CD4-positive, alpha-beta T cell (primary cell): ENCODE data around the gene UNC13B. TPM values are rescaled to one million over a fixed set of nuclear protein-coding genes. Genes with fewer than 3 reads are reported as not detected.

Source experiments
- ATAC-seq: fragments of 200-7000 bp; cut with Tn5 transposase; one replicate; pipeline ENCODE4 v1.10.0; 2022; ENCODE audit warnings: mild to moderate bottlenecking; ENCODE audit not compliant: poor library complexity
- CTCF ChIA-PET: fragments of 350-600 bp; sonication (Branson Sonifier 250); formaldehyde crosslinking; loops from one replicate; lab custom pipeline; 2021; ENCODE audit warnings: antibody characterized with exemption, inconsistent platforms; lab: Charles Lee
- POLR2A ChIA-PET: fragments of 350-600 bp; sonication (Branson Sonifier 250); formaldehyde crosslinking; loops from one replicate; lab custom pipeline; 2021; ENCODE audit warnings: antibody characterized with exemption, inconsistent platforms; lab: Charles Lee
- DNase-seq, 14 experiments: peaks; one replicate each; pipeline ENCODE4 v3.0.0-alpha.2; 2013 to 2020; ENCODE audit warnings: mixed read lengths in 2 of 14
- H3K27ac ChIP-seq, 2 donors: one replicate each; pipeline versions ENCODE4 v1.5.1 to v1.7.0; 2013; ENCODE audit warnings: low read length in 2 of 2, low read depth in 1 of 2, mild to moderate bottlenecking in 1 of 2
- H3K27me3 ChIP-seq, 2 experiments: 1 replicate in 1 of 2; 2 replicates in 1 of 2; pipeline versions ENCODE4 v1.6.1 to v1.7.0; 2013; ENCODE audit warnings: low read length in 2 of 2, control low read depth in 1 of 2, mild to moderate bottlenecking in 1 of 2, moderate library complexity in 1 of 2; ENCODE audit not compliant: insufficient read depth in 2 of 2, control insufficient read depth in 1 of 2
- H3K36me3 ChIP-seq: one replicate; pipeline ENCODE4 v1.6.1; 2013; ENCODE audit warnings: low read length, control low read depth; ENCODE audit not compliant: insufficient read depth
- H3K4me1 ChIP-seq: one replicate; pipeline ENCODE4 v1.6.1; 2013; ENCODE audit warnings: low read length, control low read depth; ENCODE audit not compliant: insufficient read depth
- H3K4me3 ChIP-seq: one replicate; pipeline ENCODE4 v1.5.1; 2013; ENCODE audit warnings: mild to moderate bottlenecking, low read length, moderate library complexity
- H3K9me3 ChIP-seq, 2 experiments: 1 replicate in 1 of 2; 2 replicates in 1 of 2; pipeline versions ENCODE4 v1.6.1 to v1.7.0; 2013; ENCODE audit warnings: low read length in 2 of 2, mild to moderate bottlenecking in 2 of 2, control low read depth in 1 of 2, moderate library complexity in 1 of 2; ENCODE audit not compliant: control insufficient read depth in 1 of 2, insufficient read depth in 1 of 2
- H3K27ac Mint-ChIP-seq: one replicate; pipeline ENCODE4 v1.8.0; 2020; ENCODE audit warnings: mixed read lengths
- H3K27me3 Mint-ChIP-seq: one replicate; pipeline ENCODE4 v1.8.0; 2021; ENCODE audit warnings: mixed read lengths
- H3K36me3 Mint-ChIP-seq: one replicate; pipeline ENCODE4 v1.8.0; 2021; ENCODE audit warnings: low read depth, mixed read lengths
- H3K4me1 Mint-ChIP-seq: one replicate; pipeline ENCODE4 v1.8.0; 2021; ENCODE audit warnings: low read depth, mixed read lengths
- H3K4me3 Mint-ChIP-seq: one replicate; pipeline ENCODE4 v1.8.0; 2020; ENCODE audit warnings: mild to moderate bottlenecking, mixed read lengths
- H3K9me3 Mint-ChIP-seq: one replicate; pipeline ENCODE4 v1.8.0; 2020; ENCODE audit warnings: mixed read lengths
- intact Hi-C, 2 experiments: fragments of 100-400 bp; cut with DNase I in 1 of 2; cut with micrococcal nuclease in 1 of 2; formaldehyde crosslinking; loops; one replicate each; pipeline versions ENCODE4 v1.15.1 to v1.9.0; 2023 to 2025; cut with DNase I, micrococcal nuclease
- total RNA-seq, 174 experiments: library from RNA in 2 of 174; stranded (reverse) in 2 of 174; gene quantifications; one replicate each; pipeline ENCODE4 v1.2.3 and lab custom pipeline; 2021 to 2026
- TF ChIP-seq, protein P1 (sequence below): fragments of 200-600 bp; IDR thresholded peaks from one replicate; pipeline ENCODE4 v1.8.0; 2022; ENCODE audit warnings: antibody characterized with exemption, mild to moderate bottlenecking

UNC13B gene
- total RNA-seq, 2 experiments from 2014 or later: 0.38 to 0.84 TPM

DNA sequence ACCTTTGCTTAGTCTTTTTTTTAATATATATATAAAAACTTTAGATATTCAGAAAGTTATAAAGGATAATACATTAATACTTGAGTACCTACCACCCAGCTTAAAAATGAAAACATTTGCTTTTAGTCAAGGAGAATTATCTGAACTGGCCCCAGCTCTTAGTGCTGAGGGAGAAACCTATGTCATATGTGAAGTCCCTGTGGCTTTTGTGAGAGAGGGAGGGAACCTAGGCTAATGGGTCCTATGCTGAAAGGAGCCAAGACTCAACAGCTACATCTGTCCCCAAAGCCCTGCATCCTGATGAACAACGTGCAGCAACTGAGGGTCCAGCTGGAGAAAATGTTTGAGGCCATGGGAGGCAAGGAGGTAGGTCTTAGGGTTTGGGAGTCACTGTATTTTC is 236.1 kb downstream of the UNC13B start:
- no peaks in the 10 kb centered on the region for H3K36me3 Mint-ChIP-seq
- H3K4me3 Mint-ChIP-seq: no peak overlapping the region
- Histone ChIP-seq H3K4me3 (no peak overlapping the region), H3K4me1 (no peaks in the 10 kb centered on the region), H3K36me3 (no peaks in the 10 kb centered on the region), H3K27me3 (no peaks in the 10 kb centered on the region), H3K9me3 (no peaks in the 10 kb centered on the region), H3K27ac (no peak overlapping the region)
- no peak overlapping the region for H3K27ac Mint-ChIP-seq
- H3K27me3 Mint-ChIP-seq: no peaks in the 10 kb centered on the region
- CTCF ChIA-PET: interaction anchor here (0.7 kb wide), 1 partner anchor 41 kb away, joined by 3 read pairs; no protein-coding TSS in a partner anchor
- DNase-seq: no peak
- H3K9me3 Mint-ChIP-seq: no peaks in the 10 kb centered on the region
- TF ChIP-seq, protein P1, sequence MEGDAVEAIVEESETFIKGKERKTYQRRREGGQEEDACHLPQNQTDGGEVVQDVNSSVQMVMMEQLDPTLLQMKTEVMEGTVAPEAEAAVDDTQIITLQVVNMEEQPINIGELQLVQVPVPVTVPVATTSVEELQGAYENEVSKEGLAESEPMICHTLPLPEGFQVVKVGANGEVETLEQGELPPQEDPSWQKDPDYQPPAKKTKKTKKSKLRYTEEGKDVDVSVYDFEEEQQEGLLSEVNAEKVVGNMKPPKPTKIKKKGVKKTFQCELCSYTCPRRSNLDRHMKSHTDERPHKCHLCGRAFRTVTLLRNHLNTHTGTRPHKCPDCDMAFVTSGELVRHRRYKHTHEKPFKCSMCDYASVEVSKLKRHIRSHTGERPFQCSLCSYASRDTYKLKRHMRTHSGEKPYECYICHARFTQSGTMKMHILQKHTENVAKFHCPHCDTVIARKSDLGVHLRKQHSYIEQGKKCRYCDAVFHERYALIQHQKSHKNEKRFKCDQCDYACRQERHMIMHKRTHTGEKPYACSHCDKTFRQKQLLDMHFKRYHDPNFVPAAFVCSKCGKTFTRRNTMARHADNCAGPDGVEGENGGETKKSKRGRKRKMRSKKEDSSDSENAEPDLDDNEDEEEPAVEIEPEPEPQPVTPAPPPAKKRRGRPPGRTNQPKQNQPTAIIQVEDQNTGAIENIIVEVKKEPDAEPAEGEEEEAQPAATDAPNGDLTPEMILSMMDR: no peak
- intact Hi-C loops: no loop called here
- no peaks in the 10 kb centered on the region for H3K4me1 Mint-ChIP-seq
- no peak for ATAC-seq
- POLR2A ChIA-PET: no interaction called here

DNA sequence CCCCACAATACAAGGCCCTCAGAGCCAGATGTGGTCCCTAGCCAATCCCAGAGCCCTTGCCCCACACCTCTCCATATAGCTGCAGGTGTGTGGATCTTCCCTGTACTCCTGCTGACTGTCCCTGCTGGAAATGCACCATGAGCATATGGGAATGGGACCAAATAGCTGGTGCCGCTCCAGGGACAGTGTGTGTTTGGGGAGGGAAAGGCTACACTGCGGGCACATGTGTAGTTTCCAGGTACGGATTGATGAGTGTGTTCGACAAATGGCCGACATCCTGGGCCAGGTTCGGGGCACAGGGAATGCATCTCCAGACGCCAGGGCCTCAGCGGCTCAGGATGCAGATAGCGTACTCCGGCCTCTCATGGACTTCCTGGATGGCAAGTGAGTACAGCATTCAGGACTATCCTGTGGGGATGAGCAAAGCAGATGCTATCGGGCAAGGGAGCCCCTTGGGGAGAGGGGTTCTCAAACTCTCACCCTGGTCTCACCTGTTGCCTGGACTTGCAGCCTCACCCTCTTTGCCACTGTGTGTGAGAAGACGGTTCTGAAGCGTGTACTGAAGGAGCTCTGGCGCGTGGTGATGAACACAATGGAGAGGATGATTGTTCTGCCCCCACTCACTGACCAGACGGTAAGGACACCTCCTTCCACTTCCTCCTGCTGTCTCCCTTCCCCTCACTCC is 237.0 kb downstream of the UNC13B start:
- ATAC-seq (no peak), DNase-seq (no peak)
- Histone ChIP-seq H3K36me3 (no peaks in the 10 kb centered on the region), H3K4me3 (no peak overlapping the region), H3K4me1 (no peaks in the 10 kb centered on the region), H3K27ac (no peak overlapping the region), H3K27me3 (no peaks in the 10 kb centered on the region), H3K9me3 (no peaks in the 10 kb centered on the region)
- Mint-ChIP-seq H3K4me3 (no peak overlapping the region), H3K27ac (no peak overlapping the region), H3K9me3 (no peaks in the 10 kb centered on the region), H3K36me3 (no peaks in the 10 kb centered on the region), H3K4me1 (no peaks in the 10 kb centered on the region), H3K27me3 (peaks cover 3% of the 10 kb centered on the region)
- TF ChIP-seq, protein P1: no peak
- ChIA-PET CTCF (no interaction called here), POLR2A (no interaction called here)
- intact Hi-C loops: no loop called here

DNA sequence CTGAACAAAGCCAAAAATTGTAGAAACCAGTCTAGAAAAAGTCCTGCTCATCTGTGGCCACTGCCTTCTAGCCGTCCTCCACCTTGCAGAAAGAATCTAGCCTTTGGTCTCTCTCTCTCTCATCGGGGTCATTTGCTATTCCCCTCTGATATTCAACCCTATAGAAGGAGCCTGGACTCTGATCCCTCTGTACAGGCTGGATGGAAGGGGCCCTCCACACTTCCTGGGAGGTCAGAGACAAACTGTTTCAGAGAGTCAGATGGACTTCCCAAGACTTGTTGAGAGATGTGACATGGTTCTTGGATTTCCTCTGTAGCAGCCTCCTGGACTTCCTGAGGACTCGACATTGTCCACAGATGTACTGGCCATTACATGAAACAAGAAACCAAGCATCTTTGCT is 243.1 kb downstream of the UNC13B start:
- Mint-ChIP-seq H3K9me3 (no peaks in the 10 kb centered on the region), H3K4me3 (no peak overlapping the region), H3K36me3 (no peaks in the 10 kb centered on the region), H3K27me3 (peaks cover 39% of the 10 kb centered on the region), H3K27ac (no peak overlapping the region), H3K4me1 (peaks cover 6% of the 10 kb centered on the region)
- TF ChIP-seq, protein P1: no peak
- ChIA-PET CTCF (no interaction called here), POLR2A (no interaction called here)
- no peaks in the 10 kb centered on the region for H3K36me3 ChIP-seq
- DNase-seq: no peak
- H3K9me3 ChIP-seq: peaks cover 0 to 8% of the 10 kb centered on the region in 2 experiments
- no peak for ATAC-seq
- peaks cover 8 to 11% of the 10 kb centered on the region in 2 experiments for H3K27me3 ChIP-seq
- intact Hi-C loops: no loop called here
- no peak overlapping the region for H3K4me3 ChIP-seq
- no peak overlapping the region for H3K27ac ChIP-seq
- H3K4me1 ChIP-seq: peaks cover 3% of the 10 kb centered on the region
